Testis (tissue), 5 donors: ENCODE data around the gene NPIPA8. TPM values are rescaled to one million over a fixed set of nuclear protein-coding genes. Genes with fewer than 3 reads are reported as not detected.
"Not testable (repeated sequence)": the region's sequence is repeated elsewhere in the genome, so short reads cannot be mapped to it uniquely, and the experiment has no call there.

ENCODE experiments used
- DNase-seq: peaks from one replicate; pipeline ENCODE4 v3.0.0-alpha.2; 2019
- H3K27ac ChIP-seq, 2 donors: fragments of 200-600 bp; sonication (generic); one replicate each; pipeline ENCODE4 v1.5.1; 2019
- H3K27me3 ChIP-seq: fragments of 200-600 bp; sonication (generic); one replicate; pipeline ENCODE4 v1.5.1; 2019
- H3K36me3 ChIP-seq: fragments of 200-600 bp; sonication (generic); one replicate; pipeline ENCODE4 v1.5.1; 2017; ENCODE audit warnings: low read depth; ENCODE audit errors: missing control alignments
- H3K4me1 ChIP-seq: fragments of 200-600 bp; sonication (generic); one replicate; pipeline ENCODE4 v1.5.1; 2019
- H3K4me3 ChIP-seq, 2 donors: fragments of 200-600 bp; sonication (generic); one replicate each; pipeline ENCODE4 v1.5.1; 2017 to 2019
- H3K9me3 ChIP-seq: fragments of 200-600 bp; sonication (generic); one replicate; pipeline ENCODE4 v1.5.1; 2017
- WGBS, 2 donors: methylation state at CpG; one replicate each; pipeline ENCODE4 v1.1.5; 2018; 5-methylcytosine and 5-hydroxymethylcytosine counted together
- intact Hi-C: fragments of 100-400 bp; cut with DNase I; formaldehyde crosslinking; loops from one replicate; pipeline ENCODE4 v1.15.1; 2023; ENCODE audit warnings: low total_unique reads
- long read RNA-seq, 2 donors: transcript quantifications; one replicate each; lab custom pipeline, GENCODE V29; 2026
- polyA plus RNA-seq: library from polyadenylated mRNA; stranded (reverse); fragments of 350-450 nt; fragmentation: Illumina TruSeq; extraction: RNeasy Lipid Tissue Mini Kit (QIAGEN cat#74804); gene quantifications from one replicate; pipeline ENCODE4 v1.2.3, GENCODE V29; 2014; ENCODE audit warnings: low read depth, low replicate concordance; ENCODE audit not compliant: insufficient read depth
- total RNA-seq, 2 donors: library from RNA; depleted of rRNA; stranded (reverse); fragments of >200 nt; gene quantifications; one replicate each; pipeline ENCODE4 v1.2.3, GENCODE V29; 2016

The NPIPA8 gene
- total RNA-seq = 1 to 10 TPM in 1 of 2 donors, under 1 TPM in 1; 0.31 to 6.6 TPM
- 4.5 TPM for polyA plus RNA-seq
- long read RNA-seq, donor 1 = 0 reads
- long read RNA-seq, donor 2 = 0 reads

GRCh38 chr16:18336636-18337035 lies at the start of gene NPIPA8:
Gene NPIPA8 (minus strand): TSS chr16:18336736. CDS start chr16:18332662, 4,074 bp downstream.
- H3K36me3 ChIP-seq, H3K27ac ChIP-seq, H3K27me3 ChIP-seq, H3K9me3 ChIP-seq, H3K4me1 ChIP-seq, H3K4me3 ChIP-seq, intact Hi-C loops, DNase-seq: not testable (repeated sequence)
- WGBS, 2 donors = no CpG with 5 or more reads among the region's 21 CpGs

GRCh38 chr16:18385285-18385684 lies 48.7 kb upstream of the NPIPA8 start:
- not testable (repeated sequence) for H3K27ac ChIP-seq, DNase-seq
- 98% methylated on average over 21 of the region's 33 CpGs; no CpG with 5 or more reads in 1 of the 2 donors for WGBS, 2 donors

GRCh38 chr16:18384869-18385268 lies 48.3 kb upstream of the NPIPA8 start:
- DNase-seq, H3K4me3 ChIP-seq, H3K27ac ChIP-seq, H3K9me3 ChIP-seq, intact Hi-C loops, H3K4me1 ChIP-seq, H3K27me3 ChIP-seq, H3K36me3 ChIP-seq: not testable (repeated sequence)
- WGBS, 2 donors = no CpG with 5 or more reads among the region's 31 CpGs

More at GRCh38 chr16:18385285-18385684, 48.7 kb upstream of the NPIPA8 start:
- H3K27me3 ChIP-seq, intact Hi-C loops, H3K4me3 ChIP-seq, H3K9me3 ChIP-seq, H3K4me1 ChIP-seq, H3K36me3 ChIP-seq: not testable (repeated sequence)

GRCh38 chr16:18384098-18384636 lies 47.6 kb upstream of the NPIPA8 start:
- H3K36me3 ChIP-seq, H3K27ac ChIP-seq, H3K4me1 ChIP-seq, H3K4me3 ChIP-seq, H3K9me3 ChIP-seq, H3K27me3 ChIP-seq, DNase-seq, intact Hi-C loops: not testable (repeated sequence)
- 93% methylated on average over 16 of the region's 25 CpGs; no CpG with 5 or more reads in 1 of the 2 donors for WGBS, 2 donors

GRCh38 chr16:18382696-18383095 lies 46.2 kb upstream of the NPIPA8 start:
- H3K4me3 ChIP-seq, H3K9me3 ChIP-seq, intact Hi-C loops, H3K27ac ChIP-seq, H3K4me1 ChIP-seq, H3K36me3 ChIP-seq, H3K27me3 ChIP-seq: not testable (repeated sequence)
- peak; percentile 9 for DNase-seq
- whole genome bisulfite sequencing, 2 donors = 91% methylated on average over 22 of the region's 28 CpGs; no CpG with 5 or more reads in 1 of the 2 donors

- H3K27ac ChIP-seq, H3K9me3 ChIP-seq, H3K4me1 ChIP-seq, H3K27me3 ChIP-seq, H3K4me3 ChIP-seq, intact Hi-C loops, H3K36me3 ChIP-seq: not testable (repeated sequence)
- DNase-seq = peak; percentile 9
- no CpG with 5 or more reads among the region's 22 CpGs for WGBS, 2 donors
Measured at GRCh38 chr16:18347742-18348141, 11.2 kb upstream of the NPIPA8 start.

GRCh38 chr16:18346993-18347392 lies 10.5 kb upstream of the NPIPA8 start:
- DNase-seq = peak; percentile 6
- H3K27ac ChIP-seq, H3K4me3 ChIP-seq, intact Hi-C loops, H3K36me3 ChIP-seq, H3K27me3 ChIP-seq, H3K4me1 ChIP-seq, H3K9me3 ChIP-seq: not testable (repeated sequence)
- 96% methylated on average over 5 of the region's 22 CpGs; no CpG with 5 or more reads in 1 of the 2 donors for WGBS, 2 donors

- H3K4me1 ChIP-seq, DNase-seq, intact Hi-C loops, H3K9me3 ChIP-seq, H3K27me3 ChIP-seq, H3K4me3 ChIP-seq, H3K27ac ChIP-seq, H3K36me3 ChIP-seq: not testable (repeated sequence)
- WGBS, 2 donors = no CpG with 5 or more reads among the region's 18 CpGs
Measured at GRCh38 chr16:18344634-18345033, 8.1 kb upstream of the NPIPA8 start.

- intact Hi-C loops, H3K27me3 ChIP-seq, H3K4me3 ChIP-seq, H3K36me3 ChIP-seq, H3K27ac ChIP-seq, DNase-seq, H3K4me1 ChIP-seq, H3K9me3 ChIP-seq: not testable (repeated sequence)
- no CpG with 5 or more reads among the region's 1 CpG for WGBS, 2 donors
Measured at GRCh38 chr16:18341986-18342385, 5.5 kb upstream of the NPIPA8 start.

- H3K27ac ChIP-seq, H3K4me1 ChIP-seq, intact Hi-C loops, DNase-seq, H3K9me3 ChIP-seq, H3K27me3 ChIP-seq, H3K4me3 ChIP-seq, H3K36me3 ChIP-seq: not testable (repeated sequence)
- WGBS, 2 donors = 92 to 100% methylated on average over 1 to 2 of the region's 28 CpGs
Measured at GRCh38 chr16:18341417-18341960, 5.0 kb upstream of the NPIPA8 start.

GRCh38 chr16:18339210-18339609 lies 2.7 kb upstream of the NPIPA8 start:
- peak; percentile 6 for DNase-seq
- WGBS, 2 donors = no CpG with 5 or more reads among the region's 24 CpGs

GRCh38 chr16:18311811-18312210 lies 24.7 kb downstream of the NPIPA8 start:
- H3K27me3 ChIP-seq, intact Hi-C loops, H3K9me3 ChIP-seq, H3K4me3 ChIP-seq, DNase-seq, H3K4me1 ChIP-seq, H3K36me3 ChIP-seq, H3K27ac ChIP-seq: not testable (repeated sequence)
- WGBS, 2 donors = no CpG with 5 or more reads among the region's 6 CpGs

More at GRCh38 chr16:18339210-18339609, 2.7 kb upstream of the NPIPA8 start:
- H3K4me1 ChIP-seq, H3K36me3 ChIP-seq, H3K27ac ChIP-seq, H3K4me3 ChIP-seq, intact Hi-C loops, H3K9me3 ChIP-seq, H3K27me3 ChIP-seq: not testable (repeated sequence)
